NCI-H2081 treated with DMSO at 0.1 percent for 48 hours (cell line): Measurements from ENCODE around the gene FLCN.
"Not testable (repeated sequence)": the region's sequence is repeated elsewhere in the genome, so short reads cannot be mapped to it uniquely, and the experiment has no call there.

ENCODE experiments used
- DNase-seq: peaks from one replicate; lab custom pipeline; 2025; lab: John Stamatoyannopoulos, UW

Gene FLCN

GRCh38 chr17:17186051-17186450, 50.9 kb downstream of the FLCN start:
- DNase-seq = no peak

DNA sequence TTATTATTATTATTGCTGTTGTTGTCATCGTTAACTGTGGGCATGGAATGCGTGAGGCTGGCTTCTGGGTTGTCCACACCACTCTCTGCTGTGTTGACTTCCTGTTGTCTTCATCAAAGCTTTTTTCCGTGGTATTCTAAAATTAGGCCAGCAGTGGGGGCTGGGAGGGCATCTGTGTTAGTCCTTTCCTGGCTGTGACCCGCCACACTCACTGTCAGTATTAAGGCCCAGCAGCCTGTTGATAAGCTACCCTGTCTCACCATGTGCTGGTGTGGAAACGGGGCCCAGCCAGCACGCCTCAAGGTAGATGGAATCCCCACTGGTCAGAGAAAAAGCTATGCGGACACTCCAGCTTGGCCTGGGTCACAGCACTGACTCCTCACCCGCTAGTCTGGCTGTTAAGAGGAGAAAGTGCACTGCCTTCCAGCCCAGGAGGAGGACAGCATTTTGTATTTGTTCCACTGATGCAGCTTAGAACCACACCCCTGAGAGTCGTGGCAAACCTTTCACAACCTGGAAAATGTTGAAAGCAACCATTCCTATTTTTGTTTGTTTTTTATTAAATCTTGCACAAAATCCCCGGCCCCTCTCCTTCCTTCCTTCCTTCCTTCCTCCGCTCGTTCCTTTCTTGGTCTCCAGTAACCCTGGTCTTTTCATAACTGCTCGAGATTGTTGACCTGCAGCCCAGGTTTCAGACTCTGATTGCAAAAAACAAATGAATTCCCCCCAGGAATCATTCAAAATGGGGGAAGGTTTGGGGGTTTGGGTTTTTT, 51.8 kb downstream of the FLCN start:
- not testable (repeated sequence) for DNase-seq

- no peak for DNase-seq
Measured at GRCh38 chr17:17183744-17184143, 53.2 kb downstream of the FLCN start.

- DNase-seq = no peak
Measured at GRCh38 chr17:17182598-17183136, 54.3 kb downstream of the FLCN start.

DNA sequence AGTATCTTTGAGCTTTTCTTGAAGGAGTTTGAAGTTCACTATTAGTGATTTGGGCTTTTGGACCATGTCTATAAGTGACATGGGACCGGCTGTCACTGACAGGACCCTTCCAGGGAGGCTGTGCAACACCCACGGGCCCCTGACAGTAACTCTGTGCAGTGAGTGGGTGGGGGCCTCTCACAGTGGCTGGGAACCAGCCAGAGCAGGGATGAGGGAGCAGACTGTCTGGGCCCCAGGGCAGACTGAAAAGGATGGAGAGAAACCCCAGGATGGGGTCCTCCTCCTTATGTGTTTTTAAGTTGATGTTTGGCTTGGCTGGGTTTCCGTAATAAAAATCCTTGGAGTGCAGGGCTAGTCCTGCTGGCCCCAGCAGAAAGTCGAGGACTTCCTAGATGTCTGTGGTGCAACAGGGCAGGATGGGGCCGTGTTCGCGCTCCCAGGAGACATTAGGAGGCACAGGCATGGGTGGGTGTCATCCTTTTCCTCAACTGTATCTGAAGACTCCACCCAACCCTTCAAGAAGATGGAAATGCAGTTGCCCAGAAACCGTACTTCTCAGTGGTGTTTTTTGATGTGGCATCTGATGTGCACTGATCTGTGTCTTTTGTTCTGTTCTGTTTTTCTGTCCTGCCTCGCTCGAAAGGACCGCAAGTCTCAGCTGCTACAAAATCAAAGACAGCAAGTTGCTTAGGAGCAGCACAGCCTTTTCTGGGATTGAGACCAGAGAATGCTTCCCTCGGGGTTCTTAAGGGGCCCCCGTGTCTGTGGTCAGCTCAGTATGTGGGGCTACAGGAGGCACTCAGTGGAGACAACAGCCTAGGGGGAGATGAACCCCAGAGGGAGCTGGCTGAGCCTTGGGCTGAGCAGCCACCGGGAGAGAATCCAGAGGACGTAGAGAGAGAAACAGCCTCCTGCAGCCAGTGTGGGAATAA, 55.0 kb downstream of the FLCN start:
- DNase-seq = no peak

DNA sequence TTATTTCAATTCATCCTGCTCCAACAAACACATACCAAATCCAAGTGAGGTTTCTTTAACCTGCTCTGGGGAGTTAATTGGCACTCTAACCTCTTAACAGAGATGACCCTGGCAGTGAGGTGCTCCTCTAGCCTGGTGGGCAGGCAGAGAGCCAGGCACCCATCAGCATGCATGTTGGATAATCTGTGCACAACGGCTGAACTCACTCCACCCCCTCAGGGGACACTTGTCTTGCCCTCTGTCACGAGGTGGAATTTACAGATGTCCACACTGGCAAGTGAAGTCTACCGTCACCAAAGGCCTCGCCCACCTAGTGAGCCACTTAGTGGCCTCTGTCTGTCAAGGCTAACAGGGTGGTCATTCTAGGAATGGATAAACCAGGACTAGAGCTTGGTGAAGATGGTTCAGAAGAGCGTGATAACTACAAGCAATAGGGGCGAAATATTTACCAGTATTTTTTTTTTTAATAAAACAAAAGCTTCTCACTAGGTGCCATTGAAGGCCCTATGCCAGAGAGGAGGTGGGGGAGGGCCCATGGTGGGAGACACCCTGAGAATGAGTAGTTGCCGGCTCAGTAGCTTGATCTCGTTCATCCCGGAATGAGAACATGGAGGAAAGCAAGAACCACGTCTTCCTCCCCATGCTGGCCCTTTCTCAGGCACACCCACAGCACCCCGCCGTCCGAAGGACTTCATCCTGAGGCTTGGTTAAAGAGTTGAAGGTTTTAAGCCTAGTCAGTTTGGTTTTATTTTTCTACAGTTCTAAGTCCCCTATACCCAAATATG, 56.0 kb downstream of the FLCN start:
- DNase-seq = no peak

DNA sequence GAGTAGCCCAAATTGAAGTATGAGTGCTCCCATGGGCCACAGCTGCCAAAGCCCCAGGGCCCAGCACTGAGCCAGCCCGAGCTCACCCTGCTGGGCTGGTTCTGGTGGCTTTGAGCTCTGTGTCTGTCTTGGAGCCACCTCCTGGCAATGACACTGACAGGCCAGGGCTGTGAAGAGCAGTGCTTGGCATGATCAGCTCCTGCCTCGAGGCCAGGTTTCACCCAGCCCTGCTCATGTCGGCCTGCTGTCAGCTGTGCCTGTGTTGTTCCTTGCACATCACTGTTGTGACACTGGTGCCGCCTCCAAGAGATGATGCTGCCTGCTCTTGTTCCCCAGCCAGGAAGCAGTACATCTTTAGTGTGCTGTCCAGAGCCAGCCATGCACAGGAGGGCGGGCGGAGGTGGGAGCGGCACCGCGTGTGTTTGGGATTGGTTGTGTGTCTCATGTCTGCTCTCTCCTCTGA, 56.8 kb downstream of the FLCN start:
- DNase-seq = no peak

GRCh38 chr17:17179371-17179827, 57.6 kb downstream of the FLCN start:
- no peak for DNase-seq

DNA sequence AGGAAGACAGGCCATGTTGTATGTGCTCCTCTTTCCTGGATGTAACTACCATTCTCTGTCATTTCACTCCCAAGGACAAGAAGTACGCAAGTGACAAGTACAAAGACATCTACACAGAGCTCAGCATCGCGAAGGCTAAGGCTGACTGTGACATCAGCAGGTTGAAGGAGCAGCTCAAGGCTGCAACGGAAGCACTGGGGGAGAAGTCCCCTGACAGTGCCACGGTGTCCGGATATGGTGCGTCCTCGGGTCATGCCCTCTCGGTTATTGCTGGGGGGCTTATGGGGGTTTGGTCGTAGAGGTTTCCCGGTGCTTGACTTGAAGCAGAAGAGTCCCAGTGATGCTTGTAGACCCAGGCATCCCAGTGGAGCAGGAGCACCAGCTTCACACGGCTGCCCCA, 59.8 kb downstream of the FLCN start:
- no peak for DNase-seq

DNA sequence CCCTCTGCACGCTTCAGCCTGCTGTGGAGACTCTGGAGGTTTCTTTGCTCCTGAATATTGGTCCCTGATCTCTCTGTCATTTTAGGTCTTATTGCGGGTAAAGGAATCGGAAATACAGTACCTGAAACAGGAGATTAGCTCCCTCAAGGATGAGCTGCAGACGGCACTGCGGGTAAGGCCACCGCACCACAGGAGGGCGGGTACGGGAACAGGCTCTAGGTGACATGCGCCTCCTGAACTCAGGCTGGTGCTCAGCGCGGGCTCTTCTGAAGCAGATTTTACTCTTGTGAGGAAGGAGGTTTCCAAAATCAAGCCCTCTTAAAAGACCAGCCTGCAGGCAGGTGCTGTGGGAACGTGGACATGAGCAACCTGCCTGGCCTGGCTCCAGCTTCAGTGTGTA, 60.6 kb downstream of the FLCN start:
- no peak for DNase-seq

DNA sequence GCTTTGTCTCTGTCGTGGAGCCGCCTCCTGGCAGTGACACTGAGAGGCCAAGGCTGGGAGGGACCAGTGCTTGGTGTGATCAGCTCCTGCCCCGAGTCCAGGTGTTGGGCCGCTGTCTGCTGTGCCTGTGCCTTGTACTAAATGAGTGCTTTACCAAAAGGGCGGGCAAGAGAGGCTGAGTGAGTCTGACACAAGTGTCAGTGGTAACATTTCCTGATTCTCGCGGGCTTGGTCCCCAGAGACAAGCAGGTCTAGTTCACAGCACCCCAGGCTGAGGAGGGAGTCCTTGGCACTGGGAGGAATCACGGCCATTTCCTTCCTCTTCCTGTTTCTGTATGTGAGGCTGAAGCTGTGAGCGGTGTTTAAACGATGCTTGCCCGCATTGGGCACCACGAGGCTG, 61.1 kb downstream of the FLCN start:
- DNase-seq = no peak

DNA sequence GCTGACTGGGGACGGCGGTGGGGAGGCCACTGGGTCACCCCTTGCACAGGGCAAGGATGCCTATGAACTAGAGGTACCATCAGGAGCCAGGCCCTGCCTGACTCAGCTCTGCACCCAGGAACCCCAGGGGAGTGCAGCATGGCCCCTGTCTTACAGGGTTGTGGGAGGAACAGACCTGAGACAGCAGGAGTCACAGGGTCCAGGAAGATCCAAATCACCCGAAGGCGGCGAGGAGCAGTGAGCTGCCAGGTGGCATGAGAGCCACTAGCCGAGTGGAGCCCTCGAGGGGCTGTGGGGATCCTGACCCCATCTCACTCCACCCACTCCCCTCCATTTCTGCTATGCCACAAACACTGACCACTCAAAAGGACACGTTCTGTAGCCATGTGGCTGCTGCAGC, 61.6 kb downstream of the FLCN start:
- DNase-seq = no peak

- DNase-seq = no peak
Measured at GRCh38 chr17:17173921-17174320, 63.0 kb downstream of the FLCN start.

GRCh38 chr17:17172990-17173389, 64.0 kb downstream of the FLCN start:
- no peak for DNase-seq

GRCh38 chr17:17172001-17172939, 64.7 kb downstream of the FLCN start:
- no peak for DNase-seq

- DNase-seq = no peak
Measured at GRCh38 chr17:17171186-17171585, 65.8 kb downstream of the FLCN start.

DNA sequence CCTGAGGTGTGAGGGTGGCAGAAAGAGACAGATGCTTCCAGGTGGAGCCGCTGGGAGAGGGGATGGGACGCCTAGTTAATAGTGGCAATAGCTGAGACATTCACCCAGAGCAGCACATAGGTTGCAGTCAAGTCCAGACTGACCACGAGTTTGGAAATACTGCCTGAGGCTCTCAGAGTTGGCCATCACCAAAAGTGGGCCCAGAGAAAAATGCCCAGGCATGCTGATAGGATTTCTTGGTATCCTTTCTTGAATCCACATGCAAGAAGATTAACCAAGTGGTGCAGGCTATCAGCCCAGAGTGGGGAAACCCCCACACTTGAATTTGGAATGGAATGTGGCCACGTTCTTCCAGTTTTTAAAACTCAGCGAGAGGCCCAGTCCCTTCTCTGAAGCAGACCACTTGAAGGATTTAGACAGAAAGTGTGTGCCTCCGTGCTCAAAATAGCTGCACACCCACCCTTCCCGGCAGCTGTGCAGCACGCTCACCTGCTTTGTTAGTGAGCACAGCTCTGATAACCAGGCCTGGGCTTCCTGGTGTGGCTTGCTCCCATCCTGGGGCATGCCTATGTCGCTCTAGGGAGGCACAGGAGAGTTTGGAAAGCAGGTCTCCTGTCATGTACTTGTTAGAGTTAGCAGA, 66.5 kb downstream of the FLCN start:
- no peak for DNase-seq

DNA sequence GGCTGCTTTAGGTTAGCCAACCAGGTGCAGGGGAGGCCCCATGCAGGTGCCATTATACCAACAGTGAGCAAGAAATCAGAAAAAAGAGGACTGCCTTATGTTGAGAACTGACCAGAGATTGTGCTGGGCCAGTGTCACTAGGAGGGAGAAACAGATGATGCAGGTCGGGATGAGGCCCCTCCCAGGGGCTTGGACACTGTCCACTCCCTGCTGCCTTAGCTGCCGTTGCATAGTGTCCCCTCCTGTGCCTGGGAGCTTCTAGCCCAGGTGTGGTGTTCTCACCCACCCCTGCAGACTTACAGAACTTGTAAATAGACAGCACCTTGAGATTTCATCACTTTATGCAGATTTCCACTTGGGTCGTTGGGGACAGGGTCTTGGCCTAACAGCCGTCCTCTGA, 67.6 kb downstream of the FLCN start:
- no peak for DNase-seq

GRCh38 chr17:17168401-17168800, 68.6 kb downstream of the FLCN start:
- no peak for DNase-seq

- no peak for DNase-seq
Measured at GRCh38 chr17:17167986-17168385, 69.0 kb downstream of the FLCN start.
